PC-9 (cell line): ENCODE data around the gene CHIA. TPM values are rescaled to one million over a fixed set of nuclear protein-coding genes. Genes with fewer than 3 reads are reported as not detected.

Source experiments
- BruUV-seq: library from RNA; stranded (reverse); fragments of 400-500 nt; replicated peaks from 2 replicates; lab custom pipeline; 2021; lab: Mats Ljungman, UMichigan
- CTCF ChIA-PET: fragments of 300-600 bp; sonication (Branson Sonifier 250); formaldehyde crosslinking; loops from one replicate; lab custom pipeline; 2022; ENCODE audit warnings: antibody characterized with exemption; lab: Charles Lee
- POLR2A ChIA-PET: fragments of 300-600 bp; sonication (Branson Sonifier 250); formaldehyde crosslinking; loops from one replicate; lab custom pipeline; 2022; ENCODE audit warnings: antibody characterized with exemption; ENCODE audit not compliant: unreplicated experiment; lab: Charles Lee
- DNase-seq, 2 experiments: peaks; one replicate each; pipeline versions ENCODE4 v3.0.0 to v3.0.0-alpha.2; 2015 to 2022; ENCODE audit warnings: mixed read lengths in 1 of 2
- H2AFZ ChIP-seq: fragments of 200-600 bp; sonication (generic); 2 replicates; pipeline ENCODE4 v1.8.1; 2017; ENCODE audit warnings: antibody characterized with exemption
- H3F3A ChIP-seq: fragments of 200-600 bp; sonication (generic); 2 replicates; pipeline ENCODE4 v1.8.1; 2017; ENCODE audit warnings: antibody characterized with exemption, mild to moderate bottlenecking, low read depth; ENCODE audit not compliant: insufficient read depth
- H3K27ac ChIP-seq: fragments of 200-600 bp; sonication (generic); 2 replicates; pipeline ENCODE4 v1.6.1; 2016; ENCODE audit warnings: mixed run types
- H3K27me3 ChIP-seq: fragments of 200-600 bp; sonication (generic); 2 replicates; pipeline ENCODE4 v1.6.1; 2016; ENCODE audit warnings: low read depth, mixed run types; ENCODE audit not compliant: insufficient read depth
- H3K36me3 ChIP-seq: fragments of 200-600 bp; sonication (generic); 2 replicates; pipeline ENCODE4 v1.6.1; 2016; ENCODE audit warnings: low read depth, mixed run types
- H3K4me1 ChIP-seq: fragments of 200-600 bp; sonication (generic); replicated peaks from 2 replicates; pipeline ENCODE4 v1.6.1; 2016; ENCODE audit warnings: mixed run types; ENCODE audit not compliant: insufficient read depth
- H3K4me2 ChIP-seq: fragments of 200-600 bp; sonication (generic); 2 replicates; pipeline ENCODE4 v1.6.1; 2017; ENCODE audit warnings: mixed run types
- H3K4me3 ChIP-seq: fragments of 200-600 bp; sonication (generic); 2 replicates; pipeline ENCODE4 v1.6.1; 2016; ENCODE audit warnings: mixed run types
- H3K79me2 ChIP-seq: fragments of 200-600 bp; sonication (generic); 2 replicates; pipeline ENCODE4 v1.6.1; 2017; ENCODE audit warnings: low read depth, mixed run types
- H3K9me2 ChIP-seq: fragments of 200-600 bp; sonication (generic); 2 replicates; pipeline ENCODE4 v1.8.1; 2017; ENCODE audit warnings: mild to moderate bottlenecking; ENCODE audit not compliant: insufficient read depth
- H3K9me3 ChIP-seq: fragments of 200-600 bp; sonication (generic); 2 replicates; pipeline ENCODE4 v1.8.1; 2016; ENCODE audit warnings: low read depth; ENCODE audit not compliant: insufficient read depth
- H4K20me1 ChIP-seq: fragments of 200-600 bp; sonication (generic); 2 replicates; pipeline ENCODE4 v1.8.1; 2017; ENCODE audit not compliant: insufficient read depth
- CTCF ChIP-seq: fragments of 200-600 bp; sonication (generic); conservative IDR thresholded peaks from 2 replicates; pipeline ENCODE4 v1.6.1; 2017; ENCODE audit warnings: mixed run types, antibody characterized with exemption, mild to moderate bottlenecking, moderate library complexity
- EZH2 ChIP-seq: fragments of 200-600 bp; sonication (generic); IDR thresholded peaks from 2 replicates; pipeline ENCODE4 v1.8.0; 2017; ENCODE audit warnings: antibody characterized with exemption, low read depth
- intact Hi-C: fragments of 100-400 bp; cut with micrococcal nuclease; formaldehyde crosslinking; loops from one replicate; pipeline ENCODE4 v1.10.0; 2022; ENCODE audit not compliant: unreplicated experiment
- total RNA-seq: library from RNA; stranded (reverse); gene quantifications from 2 replicates; pipeline ENCODE4 v1.2.3, GENCODE V29; 2021

Gene CHIA
- total RNA-seq, 1 experiment from 2014 or later = not detected

GRCh38 chr1:111309690-111310089 lies 19.0 kb downstream of the CHIA start:
- H3K79me2 ChIP-seq = no peaks in the 10 kb centered on the region
- no peak for TF ChIP-seq CTCF
- TF ChIP-seq EZH2 = no peak
- H2AFZ ChIP-seq = no peak overlapping the region
- no peak overlapping the region for H3K4me2 ChIP-seq
- ChIA-PET CTCF (no interaction called here), POLR2A (no interaction called here)
- no peak for DNase-seq
- no peaks in the 10 kb centered on the region for H3K4me1 ChIP-seq
- H3K9me3 ChIP-seq = no peaks in the 10 kb centered on the region
- intact Hi-C loops = no loop called here
- H3F3A ChIP-seq = no peaks in the 10 kb centered on the region
- no peaks in the 10 kb centered on the region for H4K20me1 ChIP-seq
- no peak overlapping the region for H3K4me3 ChIP-seq
- peaks cover 21% of the 10 kb centered on the region; the same call in 1 of the 2 replicates for H3K27me3 ChIP-seq
- no peak overlapping the region for H3K27ac ChIP-seq
- no peaks in the 10 kb centered on the region for H3K9me2 ChIP-seq
- BruUV-seq = no TSS peak
- H3K36me3 ChIP-seq = no peaks in the 10 kb centered on the region

- H3K4me2 ChIP-seq = no peak overlapping the region
- no peaks in the 10 kb centered on the region for H3K9me3 ChIP-seq
- no peaks in the 10 kb centered on the region for H3K36me3 ChIP-seq
- no peaks in the 10 kb centered on the region for H4K20me1 ChIP-seq
- intact Hi-C loops = no loop called here
- TF ChIP-seq CTCF (no peak), EZH2 (no peak)
- no peaks in the 10 kb centered on the region for H3F3A ChIP-seq
- ChIA-PET POLR2A (no interaction called here), CTCF (no interaction called here)
- no peaks in the 10 kb centered on the region for H3K4me1 ChIP-seq
- H3K27me3 ChIP-seq = peaks cover 32% of the 10 kb centered on the region; the same call in 1 of the 2 replicates
- no TSS peak for BruUV-seq
- no peak overlapping the region for H3K4me3 ChIP-seq
- DNase-seq = peak in 1 of 2 experiments; percentile 21
- no peak overlapping the region for H2AFZ ChIP-seq
- no peak overlapping the region for H3K27ac ChIP-seq
- no peaks in the 10 kb centered on the region for H3K79me2 ChIP-seq
- no peaks in the 10 kb centered on the region for H3K9me2 ChIP-seq
Observed at GRCh38 chr1:111318523-111318922, 27.9 kb downstream of the CHIA start.

- TF ChIP-seq EZH2 = no peak
- no peak for TF ChIP-seq CTCF
- no peaks in the 10 kb centered on the region for H3K9me2 ChIP-seq
- POLR2A ChIA-PET = no interaction called here
Observed at GRCh38 chr1:111320066-111320879, 29.6 kb downstream of the CHIA start.

More at GRCh38 chr1:111320066-111320879, 29.6 kb downstream of the CHIA start:
- H3K27me3 ChIP-seq = peaks cover 19% of the 10 kb centered on the region; the same call in 1 of the 2 replicates
- no peaks in the 10 kb centered on the region for H3F3A ChIP-seq
- no TSS peak for BruUV-seq
- no peak overlapping the region for H3K4me2 ChIP-seq
- no peak overlapping the region for H2AFZ ChIP-seq
- H4K20me1 ChIP-seq = no peaks in the 10 kb centered on the region
- intact Hi-C loops = no loop called here
- no peaks in the 10 kb centered on the region for H3K9me3 ChIP-seq
- H3K79me2 ChIP-seq = no peaks in the 10 kb centered on the region
- peak in 1 of 2 experiments; percentile 31 for DNase-seq
- no peak overlapping the region for H3K27ac ChIP-seq
- no peak overlapping the region for H3K4me3 ChIP-seq
- H3K36me3 ChIP-seq = no peaks in the 10 kb centered on the region
- CTCF ChIA-PET = no interaction called here
- no peaks in the 10 kb centered on the region for H3K4me1 ChIP-seq
